Stimulated activated CD4-positive, alpha-beta T cell treated with anti-CD3 and anti-CD28 coated beads, Interleukin-1b, Interleukin-23, amount 100 ng/mL, for 4 hours (primary cell): ENCODE data around the gene PTPA.
"Not testable (repeated sequence)": the region's sequence is repeated elsewhere in the genome, so short reads cannot be mapped to it uniquely, and the experiment has no call there.

Source experiments
- DNase-seq, 2 donors: peaks; one replicate each; pipeline ENCODE4 v3.0.0-alpha.2; 2020; ENCODE audit warnings: low read depth in 2 of 2

Gene PTPA

GRCh38 chr9:129176701-129177442, 65.7 kb downstream of the PTPA start:
- DNase-seq = peak in 1 of 2 donors; percentile 9

- no peak for DNase-seq
Observed at GRCh38 chr9:129177443-129177790, 66.2 kb downstream of the PTPA start.

- peak; percentile 90 to 92 for DNase-seq
Observed at GRCh38 chr9:129177791-129178567, 66.8 kb downstream of the PTPA start, which contains the start of gene IER5L. Gene IER5L, minus strand, starts transcription at chr9:129178261. Its CDS starts 209 bp downstream, at chr9:129178052.

GRCh38 chr9:129178568-129179382, 67.6 kb downstream of the PTPA start:
- no peak for DNase-seq

GRCh38 chr9:129181246-129181645, 70.0 kb downstream of the PTPA start:
- no peak for DNase-seq

- no peak for DNase-seq
Observed at GRCh38 chr9:129182122-129182521, 70.9 kb downstream of the PTPA start.

- no peak for DNase-seq
Observed at GRCh38 chr9:129182625-129183494, 71.6 kb downstream of the PTPA start.

- no peak for DNase-seq
Observed at GRCh38 chr9:129183495-129184218, 72.4 kb downstream of the PTPA start.

- no peak for DNase-seq
Observed at GRCh38 chr9:129184219-129184524, 73.0 kb downstream of the PTPA start.

GRCh38 chr9:129184596-129185122, 73.4 kb downstream of the PTPA start:
- no peak for DNase-seq

GRCh38 chr9:129185402-129185801, 74.2 kb downstream of the PTPA start:
- DNase-seq = no peak

GRCh38 chr9:129185991-129186390, 74.8 kb downstream of the PTPA start:
- DNase-seq = no peak

- no peak for DNase-seq
Observed at GRCh38 chr9:129187042-129187441, 75.8 kb downstream of the PTPA start.

GRCh38 chr9:129189971-129190370, 78.8 kb downstream of the PTPA start:
- DNase-seq = not testable (repeated sequence)

GRCh38 chr9:129191234-129191633, 80.0 kb downstream of the PTPA start:
- DNase-seq = no peak

- DNase-seq = no peak
Observed at GRCh38 chr9:129193655-129194054, 82.4 kb downstream of the PTPA start.

GRCh38 chr9:129194221-129194620, 83.0 kb downstream of the PTPA start:
- DNase-seq = no peak

- no peak for DNase-seq
Observed at GRCh38 chr9:129195606-129196005, 84.4 kb downstream of the PTPA start.

GRCh38 chr9:129197045-129197444, 85.8 kb downstream of the PTPA start:
- not testable (repeated sequence) for DNase-seq

GRCh38 chr9:129197978-129198318, 86.7 kb downstream of the PTPA start:
- no peak for DNase-seq
